Measurements from ENCODE around the gene TMPRSS4.

Gene TMPRSS4

DNA sequence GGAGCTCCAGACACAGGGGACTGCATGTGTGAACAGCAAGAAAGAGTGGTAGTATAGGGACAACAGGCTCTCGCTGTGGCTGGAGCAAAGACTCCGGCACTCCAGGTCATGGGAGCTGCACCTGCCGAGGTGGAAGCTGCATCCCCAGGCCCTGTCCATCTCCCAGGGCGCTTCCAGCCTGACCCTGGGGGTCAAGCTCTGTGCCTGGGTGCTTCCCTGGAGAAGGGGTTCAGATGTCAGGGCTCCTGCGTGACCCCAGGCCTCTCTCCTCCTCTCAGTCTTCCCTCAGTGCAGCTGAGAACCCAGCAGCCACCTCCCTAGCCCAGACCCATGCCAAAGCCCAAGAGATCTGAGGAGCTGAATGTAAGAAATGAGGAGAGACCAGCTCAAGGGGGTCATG, 3.4 kb downstream of the TMPRSS4 start:
- ATAC-seq = no peak

DNA sequence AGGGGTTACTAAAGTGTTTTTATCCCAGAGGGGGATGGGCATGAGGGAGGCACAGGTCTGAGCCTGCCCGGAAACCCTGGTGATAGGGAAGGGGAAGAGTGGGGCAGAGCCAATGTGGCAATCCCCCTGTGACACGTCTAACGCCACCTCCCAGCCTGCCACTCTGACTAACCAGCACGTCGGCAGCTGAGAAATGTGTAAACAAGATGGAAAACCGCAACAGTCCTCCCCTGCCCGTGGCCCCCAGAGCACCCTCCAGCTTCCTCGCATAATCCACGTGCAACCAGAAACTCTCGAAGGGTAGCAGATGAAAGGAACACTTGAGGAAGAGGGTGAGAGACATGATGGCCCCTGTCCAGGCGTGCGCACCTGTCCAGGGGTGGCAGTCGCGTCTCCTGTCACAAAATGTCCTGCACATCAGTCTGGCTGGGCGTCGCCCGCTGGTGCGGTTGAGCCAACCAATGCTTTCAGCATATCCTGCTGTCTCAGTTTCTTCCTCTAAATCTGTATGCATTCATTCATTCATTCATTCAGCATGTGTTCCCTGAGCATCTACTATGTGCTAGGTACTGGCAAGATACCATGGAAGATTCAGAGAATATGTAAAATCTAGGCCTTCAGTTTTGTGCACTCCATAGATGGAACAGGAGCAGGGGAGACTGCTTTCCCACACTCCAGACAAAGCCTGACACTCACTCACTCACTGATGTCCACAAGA, 4.5 kb downstream of the TMPRSS4 start:
- ATAC-seq = no peak

GRCh38 chr11:118082880-118083552, 6.1 kb downstream of the TMPRSS4 start:
- no peak for ATAC-seq

DNA sequence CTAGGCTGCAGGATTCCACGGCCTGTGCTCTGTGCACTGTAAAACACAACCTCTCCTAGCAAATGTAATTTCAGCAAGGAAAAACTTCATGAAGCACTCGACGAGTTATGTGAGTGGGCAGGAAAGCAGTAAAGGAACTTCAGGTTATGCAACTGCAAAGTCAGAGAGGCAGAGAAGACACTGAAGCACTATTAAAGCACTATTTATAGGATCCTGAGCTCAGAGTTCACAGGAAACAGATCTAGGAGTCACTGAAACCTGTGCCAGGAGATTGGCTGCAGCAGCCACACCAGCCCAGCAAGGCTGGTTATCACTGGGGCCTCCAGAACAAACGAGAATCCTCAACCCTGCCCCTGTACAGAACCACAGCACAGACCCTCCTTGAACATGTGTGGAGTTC, 7.4 kb downstream of the TMPRSS4 start:
- no peak for ATAC-seq

DNA sequence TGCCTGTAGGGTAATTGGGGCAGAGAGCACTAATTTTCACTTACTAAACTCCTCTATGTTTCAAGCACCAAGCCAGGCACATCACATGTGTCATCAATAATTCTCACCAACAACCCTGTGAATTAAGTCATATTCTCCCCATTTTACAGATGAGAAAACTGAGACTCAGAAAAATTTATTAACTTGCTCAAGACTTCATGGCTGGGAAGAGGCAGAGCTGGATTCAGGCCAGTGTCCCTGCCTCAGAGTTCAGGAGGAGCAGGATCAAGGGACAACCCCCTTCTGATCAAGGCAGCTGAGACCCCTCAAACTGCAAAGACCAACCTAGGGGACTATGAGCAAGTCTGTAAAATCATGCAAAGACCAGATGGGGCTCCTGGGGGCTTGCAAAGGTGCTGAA, 7.8 kb downstream of the TMPRSS4 start:
- ATAC-seq = no peak

GRCh38 chr11:118086913-118087768, 10.3 kb downstream of the TMPRSS4 start, which contains the start of gene SMIM35:
Gene SMIM35, minus strand, starts transcription at chr11:118086963. Its CDS starts 206 bp downstream, at chr11:118086757.
- no peak for ATAC-seq

- ATAC-seq = no peak
Observed at GRCh38 chr11:118087931-118088330, 11.1 kb downstream of the TMPRSS4 start.

DNA sequence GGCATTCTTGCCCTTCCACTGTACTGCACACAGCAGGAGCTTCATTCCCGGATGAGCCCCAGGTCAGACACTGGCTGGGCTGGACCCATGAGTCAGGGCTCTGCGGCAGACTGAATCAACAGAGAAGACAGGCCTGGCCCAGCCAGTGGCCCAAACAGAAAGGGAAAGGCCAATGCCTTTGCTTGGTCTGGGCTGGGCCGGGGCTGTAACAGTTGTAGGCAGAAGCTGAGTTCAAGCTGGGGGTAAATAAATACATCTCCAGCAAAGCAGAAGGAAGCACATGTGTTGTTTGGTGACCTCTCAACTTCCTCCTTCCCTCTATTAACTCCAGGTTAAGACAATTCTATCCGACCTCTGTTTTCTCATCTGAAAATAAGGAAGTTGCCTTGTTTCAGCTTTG, 11.7 kb downstream of the TMPRSS4 start:
- no peak for ATAC-seq

- ATAC-seq = no peak
Observed at GRCh38 chr11:118090545-118091162, 13.8 kb downstream of the TMPRSS4 start.

DNA sequence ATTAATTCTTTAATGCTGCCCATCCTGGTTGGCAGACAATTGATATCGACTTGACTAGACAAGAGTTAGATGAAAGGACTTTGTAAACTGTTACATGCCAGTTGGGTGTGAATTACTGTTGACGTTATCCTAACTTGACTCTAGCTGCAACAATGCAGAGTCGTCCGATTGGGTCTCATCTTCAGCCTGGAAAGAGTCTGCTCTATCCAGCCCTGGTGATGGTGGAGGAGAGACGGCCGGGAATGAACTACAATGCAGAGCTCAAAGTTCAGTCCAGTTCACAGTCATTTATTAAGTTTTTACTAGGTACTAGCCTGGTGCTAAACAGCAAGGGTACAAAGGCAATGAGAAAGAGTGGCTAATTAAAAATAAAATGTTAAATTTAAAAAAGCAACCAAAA, 14.8 kb downstream of the TMPRSS4 start:
- no peak for ATAC-seq

DNA sequence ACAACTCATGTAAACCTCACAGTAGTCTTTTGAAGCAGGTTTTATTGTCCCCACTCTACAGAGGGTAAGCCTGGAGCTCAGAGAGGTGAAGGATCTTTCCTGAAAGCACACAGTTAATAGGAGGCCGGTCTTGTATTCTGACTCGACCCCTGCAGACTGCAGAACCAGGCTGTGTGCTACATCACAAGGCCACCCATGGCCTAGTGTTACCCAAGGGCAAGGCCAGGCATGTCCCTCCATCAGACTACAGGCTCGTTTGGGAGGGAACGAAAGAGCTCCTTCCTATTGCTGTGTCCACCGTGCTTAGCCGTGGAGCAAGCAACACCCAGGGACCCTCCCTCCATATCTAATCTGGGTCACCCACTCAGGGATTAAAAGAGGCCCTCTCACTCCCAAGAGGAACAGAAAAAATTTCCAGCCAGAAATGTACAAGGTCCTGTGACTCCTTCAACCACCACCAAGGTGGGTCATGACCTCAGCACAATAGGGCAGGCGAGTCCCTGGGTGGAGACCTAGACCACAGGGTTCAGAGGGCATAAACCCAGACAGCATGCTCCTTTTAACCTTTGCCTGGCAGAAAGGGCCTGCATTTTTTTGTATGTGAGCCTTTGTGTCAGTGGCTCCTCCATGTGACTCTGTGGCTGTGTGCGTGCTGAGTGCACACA, 16.2 kb downstream of the TMPRSS4 start:
- no peak for ATAC-seq

- no peak for ATAC-seq
Observed at GRCh38 chr11:118095493-118095892, 18.6 kb downstream of the TMPRSS4 start.

DNA sequence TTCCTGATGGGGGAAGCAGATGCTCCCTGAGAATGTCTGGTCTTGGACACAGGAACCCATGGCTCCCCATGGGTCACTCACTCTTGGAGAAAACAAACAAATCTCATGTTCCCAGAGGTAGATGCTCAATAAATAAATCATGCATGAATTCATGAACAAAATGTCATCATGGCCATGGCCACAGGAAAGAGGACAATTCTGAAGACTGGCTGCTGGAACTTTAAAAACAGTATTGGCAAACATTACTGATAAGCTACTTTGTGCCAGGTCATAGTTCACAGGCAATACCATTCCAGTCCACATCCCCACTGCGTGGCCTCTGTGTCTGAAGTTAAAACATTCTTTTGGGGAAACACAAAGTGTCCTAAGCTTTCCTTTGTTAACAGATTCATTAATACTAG, 19.1 kb downstream of the TMPRSS4 start:
- ATAC-seq = no peak

DNA sequence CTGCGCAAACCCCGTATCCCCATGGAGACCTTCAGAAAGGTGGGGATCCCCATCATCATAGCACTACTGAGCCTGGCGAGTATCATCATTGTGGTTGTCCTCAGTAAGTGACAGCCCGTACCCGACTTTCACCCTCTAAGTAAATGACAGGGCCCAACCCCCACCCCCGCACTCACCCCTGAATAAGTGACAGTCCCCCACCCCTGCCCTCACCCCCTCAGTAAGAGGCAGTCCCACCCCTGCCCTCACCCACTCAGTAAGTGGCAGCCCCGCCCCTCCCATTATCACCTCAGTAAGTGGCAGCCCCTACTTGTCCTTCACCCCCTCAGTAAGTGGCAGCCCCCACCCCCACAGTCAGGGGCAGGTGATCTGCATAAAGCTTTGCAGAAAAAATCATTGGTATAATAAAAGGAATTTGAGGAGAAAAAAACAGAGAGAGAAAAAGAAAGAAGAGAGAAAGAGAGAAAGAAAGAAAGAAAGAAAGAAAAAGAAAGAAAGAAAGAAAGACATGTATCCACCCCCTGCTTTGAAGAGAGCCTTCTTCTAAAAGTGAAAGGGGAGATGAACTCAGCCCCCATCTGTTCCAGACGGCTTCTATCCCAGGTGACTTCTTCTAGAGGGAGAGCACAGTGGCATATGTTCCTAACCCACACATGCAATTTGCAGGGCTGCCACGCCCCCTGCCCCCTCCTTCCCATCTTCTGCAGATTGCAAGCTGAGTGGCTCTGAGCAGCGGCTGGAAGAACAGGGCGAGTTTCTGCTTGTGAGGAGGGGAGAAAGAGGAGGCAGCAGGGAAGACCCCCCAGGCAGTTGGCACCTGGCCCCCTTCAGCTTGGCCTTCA, 22.3 kb downstream of the TMPRSS4 start:
- no peak for ATAC-seq

- no peak for ATAC-seq
Observed at GRCh38 chr11:118099838-118100556, 23.1 kb downstream of the TMPRSS4 start.

- ATAC-seq = no peak
Observed at GRCh38 chr11:118100691-118101232, 23.9 kb downstream of the TMPRSS4 start.

GRCh38 chr11:118102721-118103261, 25.9 kb downstream of the TMPRSS4 start:
- no peak for ATAC-seq

- ATAC-seq = no peak
Observed at GRCh38 chr11:118104491-118104890, 27.6 kb downstream of the TMPRSS4 start.

GRCh38 chr11:118105657-118106305, 28.9 kb downstream of the TMPRSS4 start:
- no peak for ATAC-seq
